Subcutaneous adipose tissue (tissue), 4 donors: ENCODE data around the gene LSM14B. TPM values are rescaled to one million over a fixed set of nuclear protein-coding genes. Genes with fewer than 3 reads are reported as not detected.

Experiments
- total RNA-seq, 4 donors: library from RNA; depleted of rRNA; stranded (reverse); fragments of >200 nt; gene quantifications; one replicate each; pipeline ENCODE4 v1.1.0, GENCODE V29; 2016
- TF ChIP-seq, protein P1 (sequence below): fragments of 450-650 bp; IDR thresholded peaks from one replicate; pipeline ENCODE4 v1.5.1; 2016; ENCODE audit warnings: low read depth, mild to moderate bottlenecking, control low read depth, antibody characterized with exemption, moderate library complexity

LSM14B gene
- total RNA-seq, 4 donors from 2014 or later: 18.3 to 33.0 (median 20.1) TPM

DNA sequence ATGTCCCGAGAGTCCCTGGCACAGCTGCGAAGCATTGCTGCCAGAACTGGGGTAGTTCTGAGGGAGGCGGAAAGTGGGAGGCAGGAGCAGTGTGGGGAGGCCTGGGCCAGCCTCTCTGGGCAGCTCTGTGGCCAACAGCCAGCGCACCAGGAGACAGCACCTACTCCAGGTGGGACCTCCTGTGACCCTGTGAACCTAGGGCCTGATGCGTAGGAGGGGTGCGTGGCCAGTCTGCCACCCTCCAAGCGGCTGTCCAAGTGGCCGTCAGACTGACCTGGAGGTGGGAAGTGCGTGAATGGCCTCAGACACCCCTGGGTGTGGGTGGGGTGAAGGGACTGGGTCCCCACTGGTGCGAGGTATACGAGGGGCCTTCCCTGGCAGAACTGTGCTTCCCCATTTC lies 36.8 kb downstream of the LSM14B start:
- TF ChIP-seq, protein P1, sequence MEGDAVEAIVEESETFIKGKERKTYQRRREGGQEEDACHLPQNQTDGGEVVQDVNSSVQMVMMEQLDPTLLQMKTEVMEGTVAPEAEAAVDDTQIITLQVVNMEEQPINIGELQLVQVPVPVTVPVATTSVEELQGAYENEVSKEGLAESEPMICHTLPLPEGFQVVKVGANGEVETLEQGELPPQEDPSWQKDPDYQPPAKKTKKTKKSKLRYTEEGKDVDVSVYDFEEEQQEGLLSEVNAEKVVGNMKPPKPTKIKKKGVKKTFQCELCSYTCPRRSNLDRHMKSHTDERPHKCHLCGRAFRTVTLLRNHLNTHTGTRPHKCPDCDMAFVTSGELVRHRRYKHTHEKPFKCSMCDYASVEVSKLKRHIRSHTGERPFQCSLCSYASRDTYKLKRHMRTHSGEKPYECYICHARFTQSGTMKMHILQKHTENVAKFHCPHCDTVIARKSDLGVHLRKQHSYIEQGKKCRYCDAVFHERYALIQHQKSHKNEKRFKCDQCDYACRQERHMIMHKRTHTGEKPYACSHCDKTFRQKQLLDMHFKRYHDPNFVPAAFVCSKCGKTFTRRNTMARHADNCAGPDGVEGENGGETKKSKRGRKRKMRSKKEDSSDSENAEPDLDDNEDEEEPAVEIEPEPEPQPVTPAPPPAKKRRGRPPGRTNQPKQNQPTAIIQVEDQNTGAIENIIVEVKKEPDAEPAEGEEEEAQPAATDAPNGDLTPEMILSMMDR: no peak

DNA sequence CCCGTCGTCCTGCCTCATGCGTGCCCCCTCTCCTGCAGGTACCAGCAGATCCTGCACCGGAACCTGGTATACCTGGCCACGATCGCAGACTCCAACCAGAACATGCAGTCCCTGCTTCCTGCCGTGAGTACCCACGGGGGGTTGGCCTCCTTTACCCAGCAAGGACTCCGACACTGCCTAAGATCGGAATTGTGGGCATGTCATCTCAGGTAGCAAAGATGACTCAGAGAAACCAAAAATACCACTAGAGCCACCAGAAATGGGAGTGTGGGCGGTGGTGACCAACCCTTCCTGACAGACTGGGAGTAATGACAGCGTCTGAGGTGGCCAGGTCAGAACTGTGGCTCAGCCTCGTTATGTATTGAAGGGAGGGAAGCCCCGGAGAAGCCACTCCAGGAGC lies 37.6 kb downstream of the LSM14B start:
- TF ChIP-seq, protein P1: no peak

DNA sequence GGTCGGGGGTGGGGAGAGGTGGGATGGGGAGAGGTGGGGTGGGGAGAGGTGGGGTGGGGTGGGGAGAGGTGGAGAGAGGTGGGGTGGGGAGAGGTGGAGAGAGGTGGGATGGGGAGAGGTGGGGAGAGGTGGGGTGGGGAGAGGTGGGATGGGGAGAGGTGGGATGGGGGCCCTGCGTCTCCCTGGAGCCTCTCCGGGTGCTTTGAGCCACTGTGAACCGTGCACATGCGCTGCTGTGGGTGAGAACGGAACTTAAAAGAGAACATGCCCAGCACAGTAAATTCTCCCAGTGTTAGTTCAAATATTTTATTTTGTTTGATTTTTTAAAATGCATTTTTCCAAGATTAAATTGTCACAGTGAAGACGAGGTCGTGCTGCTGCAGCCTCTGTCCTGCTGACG lies 38.0 kb downstream of the LSM14B start:
- TF ChIP-seq, protein P1: no peak

DNA sequence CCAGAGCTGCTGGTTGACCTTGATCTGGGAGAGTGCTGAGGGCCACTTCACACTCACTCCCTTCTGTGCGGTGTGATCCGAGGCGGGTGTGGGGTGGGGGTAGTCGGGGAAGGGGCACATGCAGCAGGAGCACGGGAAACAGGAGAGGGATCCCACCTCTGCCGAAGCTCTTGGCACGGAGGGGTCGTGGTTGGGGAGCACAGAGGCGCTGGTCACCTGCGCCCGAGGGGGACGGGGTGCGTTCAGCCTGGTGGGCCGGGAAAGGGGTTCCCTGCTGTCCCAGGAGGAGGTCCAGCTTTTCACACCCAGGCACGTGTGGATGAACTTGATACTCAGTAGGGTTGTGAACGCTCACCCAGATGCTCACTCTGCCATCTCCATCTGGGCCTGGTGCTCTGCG lies 38.6 kb downstream of the LSM14B start:
- TF ChIP-seq, protein P1: no peak

DNA sequence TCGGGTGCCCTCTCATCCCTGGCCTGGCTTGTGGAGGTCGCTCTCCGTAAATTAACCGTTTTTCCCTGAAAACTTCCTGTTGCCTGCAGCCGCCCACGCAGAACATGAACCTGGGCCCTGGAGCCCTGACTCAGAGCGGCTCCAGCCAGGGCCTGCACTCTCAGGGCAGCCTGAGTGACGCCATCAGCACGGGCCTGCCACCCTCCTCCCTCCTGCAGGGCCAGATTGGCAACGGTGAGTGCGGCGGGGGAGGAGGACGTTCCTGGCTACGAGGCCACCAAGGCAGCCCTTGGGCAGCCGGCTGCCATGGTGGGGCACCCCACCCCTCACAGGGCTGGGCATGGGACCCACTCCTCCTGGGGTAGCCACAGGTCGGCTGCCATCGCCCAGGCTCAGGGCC lies 39.1 kb downstream of the LSM14B start:
- TF ChIP-seq, protein P1: no peak

DNA sequence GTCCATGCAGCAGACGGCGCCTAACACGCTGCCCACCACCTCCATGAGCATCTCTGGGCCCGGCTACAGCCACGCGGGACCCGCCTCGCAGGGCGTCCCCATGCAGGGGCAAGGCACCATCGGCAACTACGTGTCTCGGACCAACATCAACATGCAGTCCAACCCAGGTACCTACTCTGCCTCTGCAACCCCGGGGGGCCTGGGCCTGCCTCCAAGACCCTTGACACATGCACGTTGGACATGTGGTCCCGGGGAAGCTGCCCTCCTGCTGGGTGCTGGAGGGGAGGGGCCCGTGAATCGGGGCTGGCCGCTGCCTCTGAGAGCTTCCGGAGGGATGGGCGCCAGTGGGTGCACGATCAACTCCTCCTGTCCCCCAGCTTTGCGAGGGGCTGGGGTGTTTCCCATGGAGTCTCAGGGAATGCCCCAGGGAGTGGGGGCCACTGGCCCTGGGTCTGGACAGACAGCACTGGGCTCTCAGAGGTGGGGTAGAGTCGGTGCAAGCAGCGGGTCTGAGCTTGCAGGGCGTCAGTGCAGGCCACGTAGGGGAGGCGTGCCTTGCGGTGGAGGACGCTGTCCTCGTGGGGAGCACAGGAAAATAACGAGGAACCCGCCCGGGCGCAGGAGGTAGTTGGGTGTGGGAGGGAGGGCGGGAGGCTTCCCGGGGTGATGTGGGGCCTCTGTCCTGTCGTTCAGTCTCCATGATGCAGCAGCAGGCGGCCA lies 40.6 kb downstream of the LSM14B start:
- TF ChIP-seq, protein P1: no peak

DNA sequence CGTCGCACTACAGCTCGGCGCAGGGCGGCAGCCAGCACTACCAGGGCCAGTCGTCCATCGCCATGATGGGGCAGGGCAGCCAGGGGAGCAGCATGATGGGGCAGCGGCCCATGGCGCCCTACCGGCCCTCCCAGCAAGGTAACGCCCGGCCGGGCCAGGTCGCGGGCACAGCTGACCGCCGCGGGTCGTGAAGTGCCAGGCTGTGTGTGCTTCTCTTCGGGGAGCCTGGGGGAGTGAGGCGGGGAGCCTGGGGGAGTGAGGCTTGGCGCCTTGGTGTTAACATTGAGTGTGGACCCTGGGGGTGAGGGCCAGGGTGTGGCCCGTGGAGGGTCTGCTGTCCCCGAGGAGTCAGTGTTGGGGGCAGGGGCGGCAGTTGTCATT lies 41.2 kb downstream of the LSM14B start:
- TF ChIP-seq, protein P1: no peak
